ENCODE results near the gene CPTP.

The CPTP gene

DNA sequence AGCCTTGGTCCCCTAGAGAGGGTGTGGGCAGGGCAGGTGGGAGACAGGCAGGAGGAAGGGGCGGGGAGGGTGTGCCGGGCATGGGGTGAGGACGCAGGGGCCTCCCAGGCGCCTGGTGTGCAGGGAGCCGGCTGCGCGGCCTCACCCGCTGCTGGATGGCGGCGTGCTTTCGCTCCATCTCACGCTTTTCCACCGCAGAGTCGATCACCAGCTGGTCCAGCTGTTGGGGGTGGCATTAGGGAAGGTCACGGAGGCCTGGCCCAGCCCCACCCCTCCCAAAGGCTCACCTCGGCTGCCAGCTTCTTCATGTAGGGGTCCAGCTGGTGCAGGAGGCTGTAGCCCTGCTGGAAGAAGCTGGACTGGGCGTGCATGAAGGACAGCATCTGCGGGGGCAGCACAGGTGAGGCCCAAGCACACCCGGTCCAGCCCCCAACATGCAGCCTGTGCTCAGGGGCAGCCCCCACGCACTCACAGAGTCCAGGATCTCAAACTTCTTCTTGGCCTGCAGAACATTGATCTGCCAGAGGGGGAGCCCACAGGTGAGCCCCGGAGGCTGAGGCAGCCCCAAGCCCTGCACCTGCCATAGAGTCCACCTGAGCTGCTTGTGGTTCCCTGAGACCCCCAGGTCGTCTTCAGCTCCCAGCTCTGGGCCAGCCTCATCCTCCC, 24.8 kb upstream of the CPTP start:
- no peaks in the 10 kb centered on the region for H3K9me3 Mint-ChIP-seq
- H3K4me3 Mint-ChIP-seq = no peak overlapping the region
- peaks cover 5% of the 10 kb centered on the region for H3K4me1 Mint-ChIP-seq
- H3K36me3 Mint-ChIP-seq (ENCODE audit: low read depth) = no peaks in the 10 kb centered on the region
- H3K27me3 Mint-ChIP-seq (ENCODE audit: low read depth) = no peaks in the 10 kb centered on the region
- H3K27ac Mint-ChIP-seq = no peak overlapping the region
- TF ChIP-seq, protein P1, sequence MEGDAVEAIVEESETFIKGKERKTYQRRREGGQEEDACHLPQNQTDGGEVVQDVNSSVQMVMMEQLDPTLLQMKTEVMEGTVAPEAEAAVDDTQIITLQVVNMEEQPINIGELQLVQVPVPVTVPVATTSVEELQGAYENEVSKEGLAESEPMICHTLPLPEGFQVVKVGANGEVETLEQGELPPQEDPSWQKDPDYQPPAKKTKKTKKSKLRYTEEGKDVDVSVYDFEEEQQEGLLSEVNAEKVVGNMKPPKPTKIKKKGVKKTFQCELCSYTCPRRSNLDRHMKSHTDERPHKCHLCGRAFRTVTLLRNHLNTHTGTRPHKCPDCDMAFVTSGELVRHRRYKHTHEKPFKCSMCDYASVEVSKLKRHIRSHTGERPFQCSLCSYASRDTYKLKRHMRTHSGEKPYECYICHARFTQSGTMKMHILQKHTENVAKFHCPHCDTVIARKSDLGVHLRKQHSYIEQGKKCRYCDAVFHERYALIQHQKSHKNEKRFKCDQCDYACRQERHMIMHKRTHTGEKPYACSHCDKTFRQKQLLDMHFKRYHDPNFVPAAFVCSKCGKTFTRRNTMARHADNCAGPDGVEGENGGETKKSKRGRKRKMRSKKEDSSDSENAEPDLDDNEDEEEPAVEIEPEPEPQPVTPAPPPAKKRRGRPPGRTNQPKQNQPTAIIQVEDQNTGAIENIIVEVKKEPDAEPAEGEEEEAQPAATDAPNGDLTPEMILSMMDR (IDR thresholded peaks at IDR 0.05; ENCODE audit: unreplicated experiment in 3 of 3) = peak; percentile 25 to 45 (median 42)

DNA sequence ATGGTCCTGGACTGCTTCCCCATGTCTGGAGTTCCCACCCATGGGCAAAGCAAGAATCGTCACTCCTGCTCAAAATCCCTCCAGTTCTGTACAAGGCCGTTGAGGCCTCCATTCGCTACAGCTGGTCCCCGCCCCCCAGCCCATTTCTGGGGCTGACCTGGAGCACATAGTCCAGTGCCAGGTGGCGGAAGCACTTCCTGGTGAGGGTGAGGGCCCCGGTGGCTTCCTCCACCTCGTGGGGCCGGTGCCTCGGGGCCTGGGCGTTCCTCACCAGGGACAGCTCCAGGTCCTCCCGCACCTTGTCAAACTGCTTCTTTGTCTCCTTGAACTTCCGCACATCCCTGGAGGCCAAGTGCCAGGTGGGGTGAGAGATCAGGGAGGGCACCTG, 24.3 kb upstream of the CPTP start:
- no peaks in the 10 kb centered on the region for H3K27me3 Mint-ChIP-seq (ENCODE audit: low read depth)
- H3K27ac Mint-ChIP-seq = no peak overlapping the region
- H3K9me3 Mint-ChIP-seq = no peaks in the 10 kb centered on the region
- no peaks in the 10 kb centered on the region for H3K36me3 Mint-ChIP-seq (ENCODE audit: low read depth)
- H3K4me3 Mint-ChIP-seq = no peak overlapping the region
- TF ChIP-seq, protein P1 (IDR thresholded peaks at IDR 0.05; ENCODE audit: unreplicated experiment in 3 of 3) = no peak
- peaks cover 9% of the 10 kb centered on the region for H3K4me1 Mint-ChIP-seq

DNA sequence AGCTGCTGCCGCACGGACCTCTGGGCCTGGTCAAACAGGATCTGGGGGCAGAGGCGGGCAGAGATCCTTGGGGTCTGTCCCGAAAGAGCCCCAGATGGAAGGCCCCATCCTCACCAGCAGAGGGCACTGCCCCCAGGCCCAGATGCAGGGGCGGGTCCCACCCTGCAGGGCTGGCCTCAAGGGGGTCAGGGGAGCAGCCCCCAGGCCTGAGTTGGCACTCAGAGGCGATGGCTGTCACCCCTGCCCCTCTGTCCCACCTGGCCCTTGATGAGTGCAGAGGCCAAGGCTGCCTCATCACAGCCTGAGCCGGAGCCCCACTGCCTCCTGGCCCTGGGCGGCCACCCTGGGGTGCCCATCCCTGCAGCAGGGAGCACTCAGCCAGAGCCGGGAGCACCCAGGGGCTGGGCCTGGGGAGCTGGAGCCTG, 22.6 kb upstream of the CPTP start:
- Mint-ChIP-seq H3K9me3 (no peaks in the 10 kb centered on the region), H3K27me3 (ENCODE audit: low read depth) (no peaks in the 10 kb centered on the region), H3K4me1 (peaks cover 22% of the 10 kb centered on the region), H3K27ac (no peak overlapping the region), H3K36me3 (ENCODE audit: low read depth) (no peaks in the 10 kb centered on the region), H3K4me3 (no peak overlapping the region)
- TF ChIP-seq, protein P1 (IDR thresholded peaks at IDR 0.05; ENCODE audit: unreplicated experiment in 3 of 3) = peak in 2 of 3 experiments; percentile 21 to 35

DNA sequence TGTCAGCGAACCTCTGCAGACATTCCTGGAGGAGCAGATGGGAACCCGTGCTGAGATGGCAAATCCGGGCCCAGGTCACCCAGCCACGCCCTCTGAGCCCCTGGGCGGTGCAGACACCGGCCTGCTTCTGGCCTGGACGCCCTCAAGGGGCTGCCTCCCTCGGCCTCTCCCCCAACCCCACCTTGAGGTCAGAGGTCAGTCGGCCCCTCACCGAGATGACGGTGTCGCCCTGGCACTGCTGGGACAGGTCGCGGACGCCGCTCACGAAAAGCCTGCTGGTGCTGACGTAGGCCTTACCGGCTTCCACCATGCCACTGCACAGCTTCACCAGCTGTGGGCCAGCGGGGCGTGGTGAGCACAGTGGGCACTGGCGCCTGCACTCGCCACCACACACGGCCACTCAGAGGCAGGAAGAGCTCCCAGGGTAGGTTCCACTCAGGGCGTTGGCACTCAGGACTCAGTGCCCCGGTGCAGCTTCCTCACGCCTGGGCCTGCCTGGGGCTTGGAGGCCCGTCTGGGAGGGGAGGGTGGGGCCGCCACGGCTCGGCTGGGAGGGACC, 21.6 kb upstream of the CPTP start:
- TF ChIP-seq, protein P1 (IDR thresholded peaks at IDR 0.05; ENCODE audit: unreplicated experiment in 3 of 3) = no peak
- Mint-ChIP-seq H3K27me3 (ENCODE audit: low read depth) (no peaks in the 10 kb centered on the region), H3K4me3 (no peak overlapping the region), H3K27ac (no peak overlapping the region), H3K9me3 (no peaks in the 10 kb centered on the region), H3K4me1 (peaks cover 22% of the 10 kb centered on the region), H3K36me3 (ENCODE audit: low read depth) (no peaks in the 10 kb centered on the region)

DNA sequence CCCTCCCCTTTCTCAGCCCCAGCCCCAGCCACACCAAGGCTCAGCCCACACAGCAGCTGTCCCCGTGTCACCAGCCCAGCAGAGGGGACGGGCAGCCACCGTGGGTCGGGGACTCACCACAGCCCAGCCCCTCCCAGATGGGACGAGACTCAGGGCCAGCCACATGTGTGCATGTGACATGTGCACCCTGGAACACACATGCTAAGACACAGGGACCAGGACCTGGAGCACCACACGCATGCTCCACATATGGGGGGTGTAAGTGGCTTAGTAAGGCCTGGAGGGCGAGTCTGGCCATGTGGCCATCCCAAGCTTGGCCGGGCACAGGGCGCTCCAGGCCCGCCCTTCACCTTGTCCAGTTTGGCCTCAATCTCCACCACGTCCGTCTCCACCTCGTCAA, 20.9 kb upstream of the CPTP start:
- no peaks in the 10 kb centered on the region for H3K36me3 Mint-ChIP-seq (ENCODE audit: low read depth)
- no peaks in the 10 kb centered on the region for H3K27me3 Mint-ChIP-seq (ENCODE audit: low read depth)
- peak overlapping the region in 1 of 3 experiments; percentile 10 for H3K4me3 Mint-ChIP-seq
- peaks cover 22% of the 10 kb centered on the region for H3K4me1 Mint-ChIP-seq
- TF ChIP-seq, protein P1 (IDR thresholded peaks at IDR 0.05; ENCODE audit: unreplicated experiment in 3 of 3) = no peak
- no peak overlapping the region for H3K27ac Mint-ChIP-seq
- H3K9me3 Mint-ChIP-seq = no peaks in the 10 kb centered on the region

All from nephron (organoid).